ENCODE results near the gene ANO8.
"Not testable (repeated sequence)": the region's sequence is repeated elsewhere in the genome, so short reads cannot be mapped to it uniquely, and the experiment has no call there.

ANO8 gene

GRCh38 chr19:17303167-17303939, 31.3 kb downstream of the ANO8 start, which contains the start of gene ABHD8:
TSS of gene ABHD8 (minus strand) at chr19:17303425. CDS start at chr19:17301616, 1,809 bp downstream.
- ChIA-PET CTCF (interaction anchor here (0.6 to 1.9 kb wide), 4 partner anchors 11 to 159 kb away, joined by 3 to 7 read pairs (median 4); no protein-coding TSS in a partner anchor), POLR2A (interaction anchor here (0.9 to 2.3 kb wide), 2 partner anchors 11 to 32 kb away, joined by 3 to 12 read pairs; partner anchors contain the start of gene ANO8)
- DNase-seq (ENCODE audit: extremely low spot score) = peak; percentile 90
- TF ChIP-seq PKNOX1 (IDR thresholded peaks at IDR 0.05) (peak; percentile 99), HDGF (IDR thresholded peaks at IDR 0.05; ENCODE audit: borderline replicate concordance) (no peak), LEF1 (IDR thresholded peaks at IDR 0.05; ENCODE audit: borderline replicate concordance) (no peak)

GRCh38 chr19:17302391-17303166, 32.1 kb downstream of the ANO8 start:
- TF ChIP-seq PKNOX1 (IDR thresholded peaks at IDR 0.05) (no peak), CTBP1 (IDR thresholded peaks at IDR 0.05; ENCODE audit: borderline replicate concordance) (no peak), LEF1 (IDR thresholded peaks at IDR 0.05; ENCODE audit: borderline replicate concordance) (no peak), ZNF384 (IDR thresholded peaks at IDR 0.05) (no peak), TARDBP (IDR thresholded peaks at IDR 0.05) (no peak), SP1 (IDR thresholded peaks at IDR 0.05) (no peak), FOXA1 (IDR thresholded peaks at IDR 0.05) (no peak), BHLHE40 (IDR thresholded peaks at IDR 0.05; ENCODE audit: borderline replicate concordance) (no peak), ELF4 (IDR thresholded peaks at IDR 0.05) (no peak), FOXM1 (IDR thresholded peaks at IDR 0.05; ENCODE audit: borderline replicate concordance) (no peak), NFRKB (IDR thresholded peaks at IDR 0.05) (no peak), ARNT (IDR thresholded peaks at IDR 0.05) (no peak), SUZ12 (IDR thresholded peaks at IDR 0.05) (no peak), L3MBTL2 (conservative IDR thresholded peaks at IDR 0.05) (no peak), FOXK2 (IDR thresholded peaks at IDR 0.05) (no peak)
- CTCF ChIA-PET = interaction anchor here (1.9 kb wide), 1 partner anchor 10 kb away, joined by 7 read pairs; no protein-coding TSS in a partner anchor
- POLR2A ChIA-PET = interaction anchor here (2.3 kb wide), 1 partner anchor 10 kb away, joined by 12 read pairs; no protein-coding TSS in a partner anchor
- no peak for DNase-seq (ENCODE audit: extremely low spot score)

- ChIA-PET POLR2A (no interaction called here), CTCF (no interaction called here)
- DNase-seq (ENCODE audit: extremely low spot score) = no peak
- no peak for TF ChIP-seq ARNT (IDR thresholded peaks at IDR 0.05)
- no peak for TF ChIP-seq SUZ12 (IDR thresholded peaks at IDR 0.05)
- TF ChIP-seq SP1 (IDR thresholded peaks at IDR 0.05) = no peak
- TF ChIP-seq FOXK2 (IDR thresholded peaks at IDR 0.05) = no peak
- TF ChIP-seq NFRKB (IDR thresholded peaks at IDR 0.05) = no peak
- TF ChIP-seq LEF1 (IDR thresholded peaks at IDR 0.05; ENCODE audit: borderline replicate concordance) = no peak
- no peak for TF ChIP-seq BHLHE40 (IDR thresholded peaks at IDR 0.05; ENCODE audit: borderline replicate concordance)
- TF ChIP-seq L3MBTL2 (conservative IDR thresholded peaks at IDR 0.05) = no peak
- TF ChIP-seq PKNOX1 (IDR thresholded peaks at IDR 0.05) = no peak
- no peak for TF ChIP-seq ELF4 (IDR thresholded peaks at IDR 0.05)
- no peak for TF ChIP-seq TARDBP (IDR thresholded peaks at IDR 0.05)
- no peak for TF ChIP-seq FOXM1 (IDR thresholded peaks at IDR 0.05; ENCODE audit: borderline replicate concordance)
- no peak for TF ChIP-seq ZNF384 (IDR thresholded peaks at IDR 0.05)
- TF ChIP-seq CTBP1 (IDR thresholded peaks at IDR 0.05; ENCODE audit: borderline replicate concordance) = no peak
- TF ChIP-seq FOXA1 (IDR thresholded peaks at IDR 0.05) = no peak
These were observed 33.5 kb downstream of the ANO8 start for GRCh38 chr19:17300992-17301619.

DNA sequence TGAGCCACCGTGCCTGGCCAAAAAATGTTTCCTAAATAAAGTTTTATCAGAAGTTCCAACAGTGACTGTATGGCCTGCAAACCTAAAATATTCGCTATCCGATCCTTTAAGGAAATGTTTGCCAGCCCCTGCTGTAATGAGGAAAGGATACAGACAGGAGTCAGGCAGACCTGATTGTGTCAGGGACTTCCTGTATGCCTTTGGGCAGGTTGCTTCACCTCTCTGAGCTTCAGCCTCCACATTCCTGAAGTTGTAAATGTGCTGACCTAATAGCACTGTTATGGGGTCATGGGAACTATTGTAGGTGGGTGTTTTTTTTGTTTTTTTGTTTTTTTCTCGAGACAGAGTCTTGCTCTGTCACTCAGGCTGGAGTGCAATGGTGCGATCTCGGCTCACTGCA, 37.7 kb downstream of the ANO8 start:
- DNase-seq (ENCODE audit: extremely low spot score) = no peak
- POLR2A ChIA-PET = no interaction called here
- TF ChIP-seq LEF1 (IDR thresholded peaks at IDR 0.05; ENCODE audit: borderline replicate concordance) = no peak
- no peak for TF ChIP-seq L3MBTL2 (conservative IDR thresholded peaks at IDR 0.05)
- no peak for TF ChIP-seq CTBP1 (IDR thresholded peaks at IDR 0.05; ENCODE audit: borderline replicate concordance)
- no peak for TF ChIP-seq NFRKB (IDR thresholded peaks at IDR 0.05)
- no peak for TF ChIP-seq SUZ12 (IDR thresholded peaks at IDR 0.05)
- TF ChIP-seq FOXA1 (IDR thresholded peaks at IDR 0.05) = no peak
- no peak for TF ChIP-seq FOXM1 (IDR thresholded peaks at IDR 0.05; ENCODE audit: borderline replicate concordance)
- no peak for TF ChIP-seq SP1 (IDR thresholded peaks at IDR 0.05)
- no peak for TF ChIP-seq FOXK2 (IDR thresholded peaks at IDR 0.05)
- CTCF ChIA-PET = interaction anchor here (0.6 kb wide), 1 partner anchor 37 kb away, joined by 4 read pairs; no protein-coding TSS in a partner anchor

- DNase-seq (ENCODE audit: extremely low spot score) = no peak
- TF ChIP-seq FOXM1 (IDR thresholded peaks at IDR 0.05; ENCODE audit: borderline replicate concordance) (no peak), LEF1 (IDR thresholded peaks at IDR 0.05; ENCODE audit: borderline replicate concordance) (no peak), NFRKB (IDR thresholded peaks at IDR 0.05) (no peak), CTBP1 (IDR thresholded peaks at IDR 0.05; ENCODE audit: borderline replicate concordance) (no peak), FOXA1 (IDR thresholded peaks at IDR 0.05) (no peak), L3MBTL2 (conservative IDR thresholded peaks at IDR 0.05) (no peak), PKNOX1 (IDR thresholded peaks at IDR 0.05) (no peak), ZNF384 (IDR thresholded peaks at IDR 0.05) (no peak), SUZ12 (IDR thresholded peaks at IDR 0.05) (no peak), HDGF (IDR thresholded peaks at IDR 0.05; ENCODE audit: borderline replicate concordance) (no peak)
- CTCF ChIA-PET = no interaction called here
- POLR2A ChIA-PET = no interaction called here
These were observed 38.4 kb downstream of the ANO8 start for GRCh38 chr19:17296273-17296672.

GRCh38 chr19:17295551-17295950, 39.1 kb downstream of the ANO8 start:
- POLR2A ChIA-PET; DNase-seq (ENCODE audit: extremely low spot score); CTCF ChIA-PET: not testable (repeated sequence)
